Measurements from ENCODE around the gene DPM3. TPM values are rescaled to one million over a fixed set of nuclear protein-coding genes. Genes with fewer than 3 reads are reported as not detected.

DPM3 gene
- total RNA-seq, 6 experiments from 2014 or later: 66.2 to 110 (median 86.2) TPM

DNA sequence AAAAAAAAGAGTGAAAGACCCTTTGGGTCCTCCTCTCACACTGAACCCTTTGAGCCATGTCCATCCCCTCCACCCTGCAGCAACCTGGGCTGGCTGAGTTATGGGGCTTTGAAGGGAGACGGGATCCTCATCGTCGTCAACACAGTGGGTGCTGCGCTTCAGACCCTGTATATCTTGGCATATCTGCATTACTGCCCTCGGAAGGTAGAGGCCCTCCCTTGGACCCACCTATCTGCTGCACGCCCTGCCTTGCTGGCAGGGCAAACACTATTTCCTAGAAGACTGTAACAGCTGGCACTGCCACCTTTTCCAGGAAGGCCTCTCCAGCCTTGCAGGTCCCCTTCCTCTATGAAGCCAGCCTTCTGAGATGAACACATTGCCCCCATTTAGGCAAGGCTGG lies 3.6 kb downstream of the DPM3 start:
- Mint-ChIP-seq H3K27me3 (ENCODE audit: insufficient read depth) (peaks cover 7% of the 10 kb centered on the region), H3K4me1 (ENCODE audit: low read depth) (peaks cover 36% of the 10 kb centered on the region), H3K36me3 (ENCODE audit: low read depth) (peaks cover 14% of the 10 kb centered on the region), H3K9me3 (no peaks in the 10 kb centered on the region), H3K27ac (peak overlapping the region; percentile 99), H3K4me3 (peak overlapping the region; percentile 95)
- no peak for TF ChIP-seq CTCF (IDR thresholded peaks at IDR 0.05)
- DNase-seq: no peak

GRCh38 chr1:155135415-155136028 lies 4.8 kb downstream of the DPM3 start, which contains the start of gene SLC50A1:
TSS of gene SLC50A1 (plus strand) at chr1:155135852. CDS start at chr1:155135912, 60 bp downstream.
- Mint-ChIP-seq H3K27ac (peak within 1 kb of the TSS; percentile 99), H3K27me3 (ENCODE audit: insufficient read depth) (peaks cover 2% of the 10 kb centered on the region), H3K36me3 (ENCODE audit: low read depth) (peaks cover 14% of the 10 kb centered on the region), H3K9me3 (no peaks in the 10 kb centered on the region), H3K4me3 (peak within 1 kb of the TSS; percentile 95), H3K4me1 (ENCODE audit: low read depth) (peaks cover 36% of the 10 kb centered on the region)
- TF ChIP-seq CTCF (IDR thresholded peaks at IDR 0.05): no peak
- peak; percentile 94 for DNase-seq

GRCh38 chr1:155134880-155135414 lies 5.4 kb downstream of the DPM3 start:
- peak; percentile 92 for DNase-seq
- peak overlapping the region; percentile 99 for H3K27ac Mint-ChIP-seq
- H3K27me3 Mint-ChIP-seq (ENCODE audit: insufficient read depth): peaks cover 2% of the 10 kb centered on the region
- peaks cover 37% of the 10 kb centered on the region for H3K4me1 Mint-ChIP-seq (ENCODE audit: low read depth)
- TF ChIP-seq CTCF (IDR thresholded peaks at IDR 0.05): no peak
- H3K4me3 Mint-ChIP-seq: peak overlapping the region; percentile 95
- no peaks in the 10 kb centered on the region for H3K9me3 Mint-ChIP-seq
- peaks cover 14% of the 10 kb centered on the region for H3K36me3 Mint-ChIP-seq (ENCODE audit: low read depth)

DNA sequence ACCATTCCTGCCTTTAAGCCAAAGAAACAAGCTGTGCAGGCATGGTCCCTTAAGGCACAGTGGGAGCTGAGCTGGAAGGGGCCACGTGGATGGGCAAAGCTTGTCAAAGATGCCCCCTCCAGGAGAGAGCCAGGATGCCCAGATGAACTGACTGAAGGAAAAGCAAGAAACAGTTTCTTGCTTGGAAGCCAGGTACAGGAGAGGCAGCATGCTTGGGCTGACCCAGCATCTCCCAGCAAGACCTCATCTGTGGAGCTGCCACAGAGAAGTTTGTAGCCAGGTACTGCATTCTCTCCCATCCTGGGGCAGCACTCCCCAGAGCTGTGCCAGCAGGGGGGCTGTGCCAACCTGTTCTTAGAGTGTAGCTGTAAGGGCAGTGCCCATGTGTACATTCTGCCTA lies 6.0 kb downstream of the DPM3 start:
- DNase-seq: no peak
- Mint-ChIP-seq H3K36me3 (ENCODE audit: low read depth) (peaks cover 14% of the 10 kb centered on the region), H3K9me3 (no peaks in the 10 kb centered on the region), H3K27ac (peak overlapping the region; percentile 99), H3K4me1 (ENCODE audit: low read depth) (peaks cover 43% of the 10 kb centered on the region), H3K4me3 (peak overlapping the region; percentile 95), H3K27me3 (ENCODE audit: insufficient read depth) (peaks cover 4% of the 10 kb centered on the region)
- TF ChIP-seq CTCF (IDR thresholded peaks at IDR 0.05): peak; percentile 26; the same call in 1 of the 2 replicates

GRCh38 chr1:155133799-155134281 lies 6.5 kb downstream of the DPM3 start:
- H3K4me1 Mint-ChIP-seq (ENCODE audit: low read depth): peaks cover 42% of the 10 kb centered on the region
- DNase-seq: no peak
- H3K27me3 Mint-ChIP-seq (ENCODE audit: insufficient read depth): peaks cover 8% of the 10 kb centered on the region
- no peak overlapping the region for H3K27ac Mint-ChIP-seq
- no peak overlapping the region for H3K4me3 Mint-ChIP-seq
- peaks cover 13% of the 10 kb centered on the region for H3K36me3 Mint-ChIP-seq (ENCODE audit: low read depth)
- TF ChIP-seq CTCF (IDR thresholded peaks at IDR 0.05): no peak
- H3K9me3 Mint-ChIP-seq: no peaks in the 10 kb centered on the region

All from HFFc6 (cell line).